ENCODE data around the gene MYRFL. TPM values are rescaled to one million over a fixed set of nuclear protein-coding genes. Genes with fewer than 3 reads are reported as not detected.

Gene MYRFL
- total and polyA plus RNA-seq, 2 of the 8 experiments (the other 6 are each of a cell fraction or from before 2014, with no cell fraction given), result 1.1 to 2.0 TPM

- TF ChIP-seq POLR2A (IDR thresholded peaks at IDR 0.05; ENCODE audit: control extremely low read depth in 1 of 2, low read depth in 2 of 2, low read length in 2 of 2), result no peak
- no peak for TF ChIP-seq POU5F1 (IDR thresholded peaks at IDR 0.05; ENCODE audit: low read depth, low read length)
- no peak for TF ChIP-seq CHD7 (IDR thresholded peaks at IDR 0.05; ENCODE audit: insufficient replicate concordance, low read length)
- TF ChIP-seq CHD1 (IDR thresholded peaks at IDR 0.05; ENCODE audit: low read depth, low read length), result no peak
- no peak for TF ChIP-seq SP1 (IDR thresholded peaks at IDR 0.05; ENCODE audit: low read depth, low read length)
These were observed 182.7 kb downstream of the MYRFL start (continued) for GRCh38 chr12:70007687-70008086.
